Measurements from ENCODE around the gene GPR37. TPM values are rescaled to one million over a fixed set of nuclear protein-coding genes. Genes with fewer than 3 reads are reported as not detected.

GPR37 gene
- total RNA-seq, 1 experiment from 2014 or later: 1.6 TPM

- no peak overlapping the region for H2BK15ac ChIP-seq (ENCODE audit: low read depth, low read length)
- H4K8ac ChIP-seq (replicated peaks; ENCODE audit: insufficient read length, low read depth, low read length): no peak overlapping the region
- H3K4me2 ChIP-seq (ENCODE audit: insufficient read depth, insufficient read length, low read length): no peak overlapping the region
- no peak overlapping the region for H3K18ac ChIP-seq (ENCODE audit: insufficient read length, low read depth, low read length)
- H3K9ac ChIP-seq (ENCODE audit: extremely low read depth, insufficient read length, low read length): no peak overlapping the region
- no peak overlapping the region for H2AFZ ChIP-seq (ENCODE audit: low read length)
- Mint-ChIP-seq H3K4me3 (no peak overlapping the region), H3K27me3 (ENCODE audit: low read depth) (peaks cover 33% of the 10 kb centered on the region), H3K27ac (no peak overlapping the region), H3K9me3 (peaks cover 0 to 3% of the 10 kb centered on the region in 2 experiments; a peak in 2 of 5 replicates), H3K36me3 (ENCODE audit: insufficient read depth in 1 of 3, low read depth in 3 of 3) (peaks cover 0 to 9% (median 3%) of the 10 kb centered on the region in 3 experiments; a peak in 2 of 7 replicates), H3K4me1 (peaks cover 12 to 21% of the 10 kb centered on the region in 2 experiments)
- no peaks in the 10 kb centered on the region for H4K20me1 ChIP-seq (ENCODE audit: control insufficient read depth, insufficient read depth, insufficient read length)
- H3K79me2 ChIP-seq (ENCODE audit: insufficient read depth, low read length): 0 out of 2 replicates have a peak, but pooled peaks cover 2% of the 10 kb centered on the region
- peaks cover 5% of the 10 kb centered on the region; the same call in 1 of the 2 replicates for H3K27me3 ChIP-seq (ENCODE audit: insufficient read depth, low read length)
- H3K56ac ChIP-seq (ENCODE audit: insufficient read length, low read depth, low read length): no peak overlapping the region
- peaks cover 23% of the 10 kb centered on the region for H3K23me2 ChIP-seq (ENCODE audit: insufficient read length, low read depth, low read length, poor library complexity, severe bottlenecking)
- H3K4me1 ChIP-seq (ENCODE audit: insufficient read depth, low read length): no peaks in the 10 kb centered on the region
- no peak overlapping the region for H3K27ac ChIP-seq (ENCODE audit: insufficient read length, low read depth, low read length)
- DNase-seq: no peak
- H3K4ac ChIP-seq (ENCODE audit: low read depth, low read length): no peak overlapping the region
- H3K23ac ChIP-seq (ENCODE audit: insufficient read length, low read depth, low read length): no peak overlapping the region
- WGBS (ENCODE audit: extremely low coverage, insufficient read length, low lambda C conversion rate): no CpG with 5 or more reads among the region's 2 CpGs
- H4K91ac ChIP-seq (ENCODE audit: insufficient read length, low read depth, low read length): no peak overlapping the region
- no peak overlapping the region for H2BK120ac ChIP-seq (ENCODE audit: low read depth, low read length, poor library complexity, severe bottlenecking)
- no peak overlapping the region for H4K5ac ChIP-seq (ENCODE audit: insufficient read length, low read depth, low read length)
- H3K9me3 ChIP-seq (ENCODE audit: control insufficient read depth, low read depth, low read length): no peaks in the 10 kb centered on the region
- H2BK5ac ChIP-seq (ENCODE audit: insufficient read length, low read length): no peak overlapping the region
- H3K14ac ChIP-seq (ENCODE audit: insufficient read depth, low read length): no peak overlapping the region
- no peak overlapping the region for H2BK20ac ChIP-seq (ENCODE audit: low read depth, low read length, poor library complexity, severe bottlenecking)
- H3K79me1 ChIP-seq (ENCODE audit: insufficient read depth, low read depth, low read length, poor library complexity, severe bottlenecking): no peaks in the 10 kb centered on the region
- H2BK12ac ChIP-seq (ENCODE audit: insufficient read length, low read depth, low read length): no peak overlapping the region
- no peak overlapping the region for H2AK5ac ChIP-seq (ENCODE audit: insufficient read length, low read length)
- no peak for TF ChIP-seq CTCF (conservative IDR thresholded peaks at IDR 0.05)
- H3T11ph ChIP-seq (ENCODE audit: low read length): no peak overlapping the region
Observed at GRCh38 chr7:124761164-124761715, 4.4 kb downstream of the GPR37 start.

Data from H9 (cell line).